ENCODE data around the gene DBF4B.

DNA sequence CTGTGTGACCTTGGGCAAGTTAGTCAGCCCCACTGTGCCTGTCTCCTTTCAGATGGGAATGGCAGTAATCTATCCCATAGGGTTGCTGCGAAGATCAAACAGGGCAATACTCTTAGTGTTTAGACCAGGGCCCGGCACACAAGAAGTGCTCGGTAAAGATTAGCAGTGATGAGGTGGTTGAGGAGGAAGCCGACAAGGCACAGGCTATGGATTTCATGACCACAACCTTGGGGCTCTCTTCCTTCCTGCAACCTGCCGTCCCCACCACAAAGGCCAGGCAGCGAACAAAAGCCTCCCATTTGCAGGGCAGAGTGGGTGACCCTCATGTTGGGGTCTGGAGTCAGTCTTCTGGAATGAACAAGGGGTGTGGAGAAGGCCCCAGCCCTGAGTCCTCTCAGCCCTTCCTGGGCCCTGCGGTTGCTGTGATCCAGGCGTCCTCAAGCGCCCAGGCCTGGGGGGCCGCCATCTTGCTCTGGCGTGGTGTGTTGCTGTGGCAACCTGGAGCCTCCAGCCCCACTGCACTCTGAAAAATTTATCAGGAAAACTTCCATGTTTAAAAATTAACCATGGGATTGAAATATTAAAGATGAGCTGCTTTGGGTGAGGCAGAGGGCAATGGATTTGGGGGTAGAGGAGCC lies 60.2 kb downstream of the DBF4B start:
- TF ChIP-seq POLR2A (IDR thresholded peaks at IDR 0.05; ENCODE audit: low read depth, low read length) (no peak), POLR2AphosphoS5 (IDR thresholded peaks at IDR 0.05; ENCODE audit: low read depth, low read length) (no peak)
